H1 (cell line): ENCODE results near the gene CIRBP.

ENCODE experiments used
- CREB1 ChIP-seq: IDR thresholded peaks from 2 replicates; pipeline ENCODE4 v1.6.1; 2012; ENCODE audit warnings: inconsistent platforms
- GTF2F1 ChIP-seq: IDR thresholded peaks from 2 replicates; pipeline ENCODE4 v1.6.1; 2012; ENCODE audit warnings: low read depth, low read length, improper control_type of control experiment, borderline replicate concordance
- POLR2AphosphoS5 ChIP-seq: IDR thresholded peaks from 2 replicates; pipeline ENCODE4 v1.6.1; 2011; ENCODE audit warnings: low read depth, low read length
- SP2 ChIP-seq: IDR thresholded peaks from 2 replicates; pipeline ENCODE4 v1.6.1; 2012; ENCODE audit warnings: mild to moderate bottlenecking, low read length, inconsistent platforms
- TF ChIP-seq, protein P1 (sequence below), 3 experiments: IDR thresholded peaks; 1 replicate in 2 of 3; 2 replicates in 1 of 3; pipeline versions ENCODE4 v1.5.1 to v1.6.1; 2011; ENCODE audit warnings: low read length in 3 of 3, mild to moderate bottlenecking in 3 of 3, inconsistent platforms in 2 of 3, low read depth in 1 of 3, moderate library complexity in 1 of 3; ENCODE audit not compliant: insufficient read depth in 1 of 3; ENCODE audit errors: control extremely low read depth in 1 of 3
- TF ChIP-seq, protein P2 (sequence below): IDR thresholded peaks from 2 replicates; pipeline ENCODE4 v1.6.1; 2011; ENCODE audit warnings: low read depth, mild to moderate bottlenecking, low read length; ENCODE audit not compliant: insufficient read depth
- TF ChIP-seq, protein P3 (sequence below): IDR thresholded peaks from 2 replicates; pipeline ENCODE4 v1.6.1; 2012; ENCODE audit warnings: low read length, inconsistent platforms

DNA sequence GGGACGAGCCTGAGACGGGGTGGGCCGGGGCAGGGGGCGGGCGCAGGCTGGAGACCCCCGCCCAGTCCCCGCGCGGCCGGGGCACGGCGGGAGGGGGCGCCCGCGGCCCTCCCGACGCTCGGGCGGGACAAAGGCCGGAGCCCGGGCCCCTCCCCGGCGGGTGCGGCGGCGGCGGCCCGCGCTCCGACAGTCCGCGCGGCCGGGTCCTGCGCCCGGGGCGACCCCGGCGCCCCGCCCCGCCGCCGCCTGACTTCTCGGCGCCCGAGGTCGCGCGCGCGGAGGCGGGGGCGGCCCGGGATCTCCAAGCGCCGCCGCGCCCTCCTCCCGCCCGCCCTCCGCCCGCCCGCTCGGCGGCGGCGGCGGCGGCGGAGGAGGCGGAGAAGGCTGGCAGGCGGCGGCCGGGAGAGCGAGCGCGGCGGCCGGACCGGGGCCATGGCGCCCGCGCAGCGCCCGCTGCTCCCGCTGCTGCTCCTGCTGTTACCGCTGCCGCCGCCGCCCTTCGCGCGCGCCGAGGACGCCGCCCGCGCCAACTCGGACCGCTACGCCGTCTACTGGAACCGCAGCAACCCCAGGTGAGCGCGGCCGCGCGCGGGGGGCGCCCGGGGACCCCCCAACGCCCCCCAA lies 16.7 kb downstream of the CIRBP start, which contains the start of gene EFNA2:
- TF ChIP-seq, protein P1, sequence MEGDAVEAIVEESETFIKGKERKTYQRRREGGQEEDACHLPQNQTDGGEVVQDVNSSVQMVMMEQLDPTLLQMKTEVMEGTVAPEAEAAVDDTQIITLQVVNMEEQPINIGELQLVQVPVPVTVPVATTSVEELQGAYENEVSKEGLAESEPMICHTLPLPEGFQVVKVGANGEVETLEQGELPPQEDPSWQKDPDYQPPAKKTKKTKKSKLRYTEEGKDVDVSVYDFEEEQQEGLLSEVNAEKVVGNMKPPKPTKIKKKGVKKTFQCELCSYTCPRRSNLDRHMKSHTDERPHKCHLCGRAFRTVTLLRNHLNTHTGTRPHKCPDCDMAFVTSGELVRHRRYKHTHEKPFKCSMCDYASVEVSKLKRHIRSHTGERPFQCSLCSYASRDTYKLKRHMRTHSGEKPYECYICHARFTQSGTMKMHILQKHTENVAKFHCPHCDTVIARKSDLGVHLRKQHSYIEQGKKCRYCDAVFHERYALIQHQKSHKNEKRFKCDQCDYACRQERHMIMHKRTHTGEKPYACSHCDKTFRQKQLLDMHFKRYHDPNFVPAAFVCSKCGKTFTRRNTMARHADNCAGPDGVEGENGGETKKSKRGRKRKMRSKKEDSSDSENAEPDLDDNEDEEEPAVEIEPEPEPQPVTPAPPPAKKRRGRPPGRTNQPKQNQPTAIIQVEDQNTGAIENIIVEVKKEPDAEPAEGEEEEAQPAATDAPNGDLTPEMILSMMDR (IDR thresholded peaks at IDR 0.05; ENCODE audit: control extremely low read depth in 1 of 3, insufficient read depth in 1 of 3, low read depth in 1 of 3, low read length in 3 of 3) = peak in 1 of 3 experiments; percentile 16; a peak in 1 of 4 replicates
- no peak for TF ChIP-seq SP2
- TF ChIP-seq, protein P2, sequence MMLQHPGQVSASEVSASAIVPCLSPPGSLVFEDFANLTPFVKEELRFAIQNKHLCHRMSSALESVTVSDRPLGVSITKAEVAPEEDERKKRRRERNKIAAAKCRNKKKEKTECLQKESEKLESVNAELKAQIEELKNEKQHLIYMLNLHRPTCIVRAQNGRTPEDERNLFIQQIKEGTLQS = no peak
- TF ChIP-seq POLR2AphosphoS5 = no peak
- no peak for TF ChIP-seq CREB1
- TF ChIP-seq GTF2F1 = no peak
- TF ChIP-seq, protein P3, sequence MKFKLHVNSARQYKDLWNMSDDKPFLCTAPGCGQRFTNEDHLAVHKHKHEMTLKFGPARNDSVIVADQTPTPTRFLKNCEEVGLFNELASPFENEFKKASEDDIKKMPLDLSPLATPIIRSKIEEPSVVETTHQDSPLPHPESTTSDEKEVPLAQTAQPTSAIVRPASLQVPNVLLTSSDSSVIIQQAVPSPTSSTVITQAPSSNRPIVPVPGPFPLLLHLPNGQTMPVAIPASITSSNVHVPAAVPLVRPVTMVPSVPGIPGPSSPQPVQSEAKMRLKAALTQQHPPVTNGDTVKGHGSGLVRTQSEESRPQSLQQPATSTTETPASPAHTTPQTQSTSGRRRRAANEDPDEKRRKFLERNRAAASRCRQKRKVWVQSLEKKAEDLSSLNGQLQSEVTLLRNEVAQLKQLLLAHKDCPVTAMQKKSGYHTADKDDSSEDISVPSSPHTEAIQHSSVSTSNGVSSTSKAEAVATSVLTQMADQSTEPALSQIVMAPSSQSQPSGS = no peak
